ENCODE measurements around the gene COQ10B.

Gene COQ10B

GRCh38 chr2:197414515-197414914 is 38.8 kb upstream of the COQ10B start:
- Histone ChIP-seq H3K9me3 (ENCODE audit: low read length) (no peaks in the 10 kb centered on the region), H3K79me2 (ENCODE audit: insufficient read depth, low read length) (no peaks in the 10 kb centered on the region), H3K9me2 (ENCODE audit: low read depth, low read length) (no peaks in the 10 kb centered on the region), H2AFZ (ENCODE audit: low read length) (no peak overlapping the region), H4K20me1 (ENCODE audit: insufficient read depth, low read length) (0 out of 2 replicates have a peak, but pooled peaks cover 4% of the 10 kb centered on the region), H3K27me3 (ENCODE audit: insufficient read depth, low read length) (no peaks in the 10 kb centered on the region), H3K4me2 (ENCODE audit: low read length) (no peak overlapping the region), H3K36me3 (ENCODE audit: insufficient read depth, low read length) (peaks cover 96% of the 10 kb centered on the region), H3F3A (ENCODE audit: insufficient read depth, low read length) (no peaks in the 10 kb centered on the region; the same call in 1 of the 2 replicates), H3K27ac (ENCODE audit: low read depth, low read length, poor library complexity, severe bottlenecking) (no peak overlapping the region), H3K4me3 (ENCODE audit: low read depth, low read length, poor library complexity, severe bottlenecking) (no peak overlapping the region), H3K9ac (ENCODE audit: low read length) (no peak overlapping the region), H3K4me1 (ENCODE audit: insufficient read depth, low read length, severe bottlenecking) (no peaks in the 10 kb centered on the region)
- TF ChIP-seq CTCF (IDR thresholded peaks at IDR 0.05; ENCODE audit: low read length) (no peak), EZH2 (IDR thresholded peaks at IDR 0.05; ENCODE audit: borderline replicate concordance, low read length) (no peak)

- H3K9me2 ChIP-seq (ENCODE audit: low read depth, low read length): no peaks in the 10 kb centered on the region
- peaks cover 7% of the 10 kb centered on the region for H3K79me2 ChIP-seq (ENCODE audit: insufficient read depth, low read length)
- H3K9ac ChIP-seq (ENCODE audit: low read length): no peak overlapping the region
- H3K9me3 ChIP-seq (ENCODE audit: low read length): no peaks in the 10 kb centered on the region
- no peak overlapping the region for H3K4me2 ChIP-seq (ENCODE audit: low read length)
- H3K27me3 ChIP-seq (ENCODE audit: insufficient read depth, low read length): no peaks in the 10 kb centered on the region
- no peak overlapping the region for H2AFZ ChIP-seq (ENCODE audit: low read length)
- no peaks in the 10 kb centered on the region; the same call in none of the 2 replicates for H3F3A ChIP-seq (ENCODE audit: insufficient read depth, low read length)
- peaks cover 7% of the 10 kb centered on the region; the same call in 1 of the 2 replicates for H4K20me1 ChIP-seq (ENCODE audit: insufficient read depth, low read length)
- no peak overlapping the region for H3K4me3 ChIP-seq (ENCODE audit: low read depth, low read length, poor library complexity, severe bottlenecking)
- no peak overlapping the region for H3K27ac ChIP-seq (ENCODE audit: low read depth, low read length, poor library complexity, severe bottlenecking)
- H3K36me3 ChIP-seq (ENCODE audit: insufficient read depth, low read length): peaks cover 96% of the 10 kb centered on the region
- no peaks in the 10 kb centered on the region for H3K4me1 ChIP-seq (ENCODE audit: insufficient read depth, low read length, severe bottlenecking)
- TF ChIP-seq EZH2 (IDR thresholded peaks at IDR 0.05; ENCODE audit: borderline replicate concordance, low read length): no peak
- TF ChIP-seq CTCF (IDR thresholded peaks at IDR 0.05; ENCODE audit: low read length): no peak
Observed at GRCh38 chr2:197416268-197416667, 37.1 kb upstream of the COQ10B start.

GRCh38 chr2:197419438-197419837 is 33.9 kb upstream of the COQ10B start:
- Histone ChIP-seq H3K79me2 (ENCODE audit: insufficient read depth, low read length) (peaks cover 34% of the 10 kb centered on the region), H3K4me2 (ENCODE audit: low read length) (no peak overlapping the region), H3F3A (ENCODE audit: insufficient read depth, low read length) (no peaks in the 10 kb centered on the region; the same call in none of the 2 replicates), H3K4me1 (ENCODE audit: insufficient read depth, low read length, severe bottlenecking) (no peaks in the 10 kb centered on the region), H3K4me3 (ENCODE audit: low read depth, low read length, poor library complexity, severe bottlenecking) (no peak overlapping the region), H3K9me3 (ENCODE audit: low read length) (no peaks in the 10 kb centered on the region), H3K9me2 (ENCODE audit: low read depth, low read length) (no peaks in the 10 kb centered on the region), H2AFZ (ENCODE audit: low read length) (no peak overlapping the region), H3K36me3 (ENCODE audit: insufficient read depth, low read length) (peaks cover 92% of the 10 kb centered on the region), H3K9ac (ENCODE audit: low read length) (no peak overlapping the region), H3K27ac (ENCODE audit: low read depth, low read length, poor library complexity, severe bottlenecking) (no peak overlapping the region), H4K20me1 (ENCODE audit: insufficient read depth, low read length) (peaks cover 7% of the 10 kb centered on the region; the same call in 1 of the 2 replicates), H3K27me3 (ENCODE audit: insufficient read depth, low read length) (no peaks in the 10 kb centered on the region)
- TF ChIP-seq CTCF (IDR thresholded peaks at IDR 0.05; ENCODE audit: low read length) (no peak), EZH2 (IDR thresholded peaks at IDR 0.05; ENCODE audit: borderline replicate concordance, low read length) (no peak)
